ENCODE measurements around the gene TMEM40. TPM values are rescaled to one million over a fixed set of nuclear protein-coding genes. Genes with fewer than 3 reads are reported as not detected.

TMEM40 gene
- total RNA-seq, 1 experiment from 2014 or later: not detected

DNA sequence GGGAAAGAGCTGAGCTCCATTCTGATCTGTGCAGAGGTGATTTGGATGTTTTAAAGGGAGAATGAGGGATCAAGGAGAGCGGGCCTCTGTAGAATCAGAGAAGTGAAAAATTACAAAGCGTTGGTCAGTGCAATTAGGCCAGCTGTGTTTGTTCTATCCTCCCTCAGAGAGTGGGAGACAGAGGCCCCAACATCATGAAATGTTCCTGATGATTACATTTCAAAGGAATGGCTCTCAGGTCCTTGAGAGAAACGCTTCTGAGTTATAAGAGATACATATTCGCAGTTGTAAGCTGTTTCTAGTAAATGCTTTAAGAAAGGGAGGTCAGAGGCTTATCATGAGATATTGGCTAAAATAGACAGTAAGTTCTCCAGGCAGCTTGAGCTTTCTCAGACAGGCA lies 21.7 kb upstream of the TMEM40 start:
- no peaks in the 10 kb centered on the region; a peak in 1 of 5 replicates for H3K9me3 Mint-ChIP-seq
- WGBS (ENCODE audit: extremely low coverage, insufficient read length, low lambda C conversion rate): no CpG with 5 or more reads among the region's 4 CpGs
- H3K79me1 ChIP-seq (ENCODE audit: insufficient read depth, low read depth, low read length, poor library complexity, severe bottlenecking): no peaks in the 10 kb centered on the region
- H3K18ac ChIP-seq (ENCODE audit: insufficient read length, low read depth, low read length): no peak overlapping the region
- no peaks in the 10 kb centered on the region for H3K23me2 ChIP-seq (ENCODE audit: insufficient read length, low read depth, low read length, poor library complexity, severe bottlenecking)
- no peaks in the 10 kb centered on the region for H4K20me1 ChIP-seq (ENCODE audit: control insufficient read depth, insufficient read depth, insufficient read length)
- no peak overlapping the region for H2BK15ac ChIP-seq (ENCODE audit: low read depth, low read length)
- H3K4me1 Mint-ChIP-seq: peaks cover 22 to 25% of the 10 kb centered on the region in 2 experiments
- no peak overlapping the region for H3T11ph ChIP-seq (ENCODE audit: low read length)
- no peak overlapping the region for H3K4me2 ChIP-seq (ENCODE audit: insufficient read depth, insufficient read length, low read length)
- no peak overlapping the region for H2BK5ac ChIP-seq (ENCODE audit: insufficient read length, low read length)
- no peak for DNase-seq
- no peak overlapping the region for H4K8ac ChIP-seq (replicated peaks; ENCODE audit: insufficient read length, low read depth, low read length)
- no peak overlapping the region for H3K27ac ChIP-seq (ENCODE audit: insufficient read length, low read depth, low read length)
- no peak overlapping the region for H2BK12ac ChIP-seq (ENCODE audit: insufficient read length, low read depth, low read length)
- no peak overlapping the region for H2AFZ ChIP-seq (ENCODE audit: low read length)
- no peak overlapping the region for H3K23ac ChIP-seq (ENCODE audit: insufficient read length, low read depth, low read length)
- H3K36me3 Mint-ChIP-seq (ENCODE audit: insufficient read depth in 1 of 3, low read depth in 3 of 3): no peaks in the 10 kb centered on the region; a peak in 1 of 7 replicates
- no peak overlapping the region for H4K91ac ChIP-seq (ENCODE audit: insufficient read length, low read depth, low read length)
- no peak overlapping the region for H2BK20ac ChIP-seq (ENCODE audit: low read depth, low read length, poor library complexity, severe bottlenecking)
- H3K9ac ChIP-seq (ENCODE audit: extremely low read depth, insufficient read length, low read length): no peak overlapping the region
- H2AK5ac ChIP-seq (ENCODE audit: insufficient read length, low read length): no peak overlapping the region
- H4K5ac ChIP-seq (ENCODE audit: insufficient read length, low read depth, low read length): no peak overlapping the region
- no peak overlapping the region for H3K14ac ChIP-seq (ENCODE audit: insufficient read depth, low read length)
- H3K79me2 ChIP-seq (ENCODE audit: insufficient read depth, low read length): no peaks in the 10 kb centered on the region
- H3K4me3 Mint-ChIP-seq: no peak overlapping the region
- no peak overlapping the region for H3K56ac ChIP-seq (ENCODE audit: insufficient read length, low read depth, low read length)
- TF ChIP-seq, protein P1, sequence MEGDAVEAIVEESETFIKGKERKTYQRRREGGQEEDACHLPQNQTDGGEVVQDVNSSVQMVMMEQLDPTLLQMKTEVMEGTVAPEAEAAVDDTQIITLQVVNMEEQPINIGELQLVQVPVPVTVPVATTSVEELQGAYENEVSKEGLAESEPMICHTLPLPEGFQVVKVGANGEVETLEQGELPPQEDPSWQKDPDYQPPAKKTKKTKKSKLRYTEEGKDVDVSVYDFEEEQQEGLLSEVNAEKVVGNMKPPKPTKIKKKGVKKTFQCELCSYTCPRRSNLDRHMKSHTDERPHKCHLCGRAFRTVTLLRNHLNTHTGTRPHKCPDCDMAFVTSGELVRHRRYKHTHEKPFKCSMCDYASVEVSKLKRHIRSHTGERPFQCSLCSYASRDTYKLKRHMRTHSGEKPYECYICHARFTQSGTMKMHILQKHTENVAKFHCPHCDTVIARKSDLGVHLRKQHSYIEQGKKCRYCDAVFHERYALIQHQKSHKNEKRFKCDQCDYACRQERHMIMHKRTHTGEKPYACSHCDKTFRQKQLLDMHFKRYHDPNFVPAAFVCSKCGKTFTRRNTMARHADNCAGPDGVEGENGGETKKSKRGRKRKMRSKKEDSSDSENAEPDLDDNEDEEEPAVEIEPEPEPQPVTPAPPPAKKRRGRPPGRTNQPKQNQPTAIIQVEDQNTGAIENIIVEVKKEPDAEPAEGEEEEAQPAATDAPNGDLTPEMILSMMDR (conservative IDR thresholded peaks at IDR 0.05): no peak
- peaks cover 2% of the 10 kb centered on the region; the same call in 1 of the 2 replicates for H3K4me1 ChIP-seq (ENCODE audit: insufficient read depth, low read length)
- H3K27ac Mint-ChIP-seq: no peak overlapping the region
- H3K4ac ChIP-seq (ENCODE audit: low read depth, low read length): no peak overlapping the region
- no peaks in the 10 kb centered on the region; the same call in 1 of the 2 replicates for H3K27me3 ChIP-seq (ENCODE audit: insufficient read depth, low read length)
- H3K27me3 Mint-ChIP-seq (ENCODE audit: low read depth): no peaks in the 10 kb centered on the region
- H3K9me3 ChIP-seq (ENCODE audit: control insufficient read depth, low read depth, low read length): no peaks in the 10 kb centered on the region
- no peak overlapping the region for H2BK120ac ChIP-seq (ENCODE audit: low read depth, low read length, poor library complexity, severe bottlenecking)

All from H9 (cell line).